ENCODE measurements around the gene PLEKHN1. TPM values are rescaled to one million over a fixed set of nuclear protein-coding genes. Genes with fewer than 3 reads are reported as not detected.

Gene PLEKHN1
- total and polyA plus RNA-seq, 2 experiments from 2014 or later = 0.60 to 2.4 TPM

DNA sequence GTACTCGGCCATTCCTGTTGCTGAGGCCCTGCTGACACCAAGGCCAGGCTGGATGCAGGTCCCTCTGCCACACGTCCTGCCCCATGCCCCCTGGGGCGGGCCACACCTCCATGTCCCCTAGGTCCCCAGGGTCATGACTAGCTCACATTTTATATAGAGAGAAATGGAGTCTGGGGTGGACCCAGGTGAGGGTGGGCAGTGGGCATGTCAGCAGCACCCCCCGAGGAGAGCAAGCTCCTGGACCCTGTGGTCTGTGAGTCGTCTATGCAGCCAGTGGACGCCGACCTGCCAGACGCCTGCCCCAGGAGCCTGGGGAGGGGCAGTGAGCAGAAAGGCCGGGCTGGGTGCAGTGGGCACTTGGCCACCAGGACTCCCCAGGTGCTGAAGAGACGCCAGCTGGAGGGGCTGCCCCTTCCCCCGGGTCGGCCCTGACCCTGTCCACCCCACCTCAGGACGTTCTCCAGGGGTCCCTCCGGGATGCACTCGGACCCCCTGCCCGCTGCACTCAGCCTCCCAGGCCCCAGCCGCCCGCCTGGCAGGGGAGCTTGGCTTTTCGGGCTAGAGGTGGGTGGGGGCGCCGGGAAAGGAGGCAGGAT is 26.7 kb upstream of the PLEKHN1 start:
- H2AFZ ChIP-seq = no peak overlapping the region
- H3K4me1 ChIP-seq (ENCODE audit: insufficient read depth) = peaks cover 55% of the 10 kb centered on the region
- peak overlapping the region; percentile 51 for H3K27ac ChIP-seq
- DNase-seq (ENCODE audit: low spot score) = no peak
- TF ChIP-seq EZH2 (IDR thresholded peaks at IDR 0.05; ENCODE audit: borderline replicate concordance) (no peak), EZH2phosphoT487 (IDR thresholded peaks at IDR 0.05; ENCODE audit: low read depth, severe bottlenecking, unreplicated experiment) (no peak)
- TF ChIP-seq, protein P1, sequence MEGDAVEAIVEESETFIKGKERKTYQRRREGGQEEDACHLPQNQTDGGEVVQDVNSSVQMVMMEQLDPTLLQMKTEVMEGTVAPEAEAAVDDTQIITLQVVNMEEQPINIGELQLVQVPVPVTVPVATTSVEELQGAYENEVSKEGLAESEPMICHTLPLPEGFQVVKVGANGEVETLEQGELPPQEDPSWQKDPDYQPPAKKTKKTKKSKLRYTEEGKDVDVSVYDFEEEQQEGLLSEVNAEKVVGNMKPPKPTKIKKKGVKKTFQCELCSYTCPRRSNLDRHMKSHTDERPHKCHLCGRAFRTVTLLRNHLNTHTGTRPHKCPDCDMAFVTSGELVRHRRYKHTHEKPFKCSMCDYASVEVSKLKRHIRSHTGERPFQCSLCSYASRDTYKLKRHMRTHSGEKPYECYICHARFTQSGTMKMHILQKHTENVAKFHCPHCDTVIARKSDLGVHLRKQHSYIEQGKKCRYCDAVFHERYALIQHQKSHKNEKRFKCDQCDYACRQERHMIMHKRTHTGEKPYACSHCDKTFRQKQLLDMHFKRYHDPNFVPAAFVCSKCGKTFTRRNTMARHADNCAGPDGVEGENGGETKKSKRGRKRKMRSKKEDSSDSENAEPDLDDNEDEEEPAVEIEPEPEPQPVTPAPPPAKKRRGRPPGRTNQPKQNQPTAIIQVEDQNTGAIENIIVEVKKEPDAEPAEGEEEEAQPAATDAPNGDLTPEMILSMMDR (IDR thresholded peaks at IDR 0.05; ENCODE audit: poor library complexity) = no peak
- no peaks in the 10 kb centered on the region for H3K36me3 ChIP-seq (replicated peaks; ENCODE audit: insufficient read depth, low read depth)
- H3K4me2 ChIP-seq = peak overlapping the region; percentile 96
- H3K79me2 ChIP-seq = no peaks in the 10 kb centered on the region
- H3K9me3 ChIP-seq (ENCODE audit: low read depth) = no peaks in the 10 kb centered on the region
- peaks cover 32% of the 10 kb centered on the region for H3K27me3 ChIP-seq
- 30% methylated on average over 18 of the region's 21 CpGs for WGBS (ENCODE audit: low lambda C conversion rate, missing lambda C conversion rate)
- no peaks in the 10 kb centered on the region for H4K20me1 ChIP-seq (ENCODE audit: insufficient read depth, poor library complexity, severe bottlenecking)
- no peak overlapping the region for H3K4me3 ChIP-seq
- H3K9me2 ChIP-seq (replicated peaks; ENCODE audit: insufficient read depth) = no peaks in the 10 kb centered on the region

DNA sequence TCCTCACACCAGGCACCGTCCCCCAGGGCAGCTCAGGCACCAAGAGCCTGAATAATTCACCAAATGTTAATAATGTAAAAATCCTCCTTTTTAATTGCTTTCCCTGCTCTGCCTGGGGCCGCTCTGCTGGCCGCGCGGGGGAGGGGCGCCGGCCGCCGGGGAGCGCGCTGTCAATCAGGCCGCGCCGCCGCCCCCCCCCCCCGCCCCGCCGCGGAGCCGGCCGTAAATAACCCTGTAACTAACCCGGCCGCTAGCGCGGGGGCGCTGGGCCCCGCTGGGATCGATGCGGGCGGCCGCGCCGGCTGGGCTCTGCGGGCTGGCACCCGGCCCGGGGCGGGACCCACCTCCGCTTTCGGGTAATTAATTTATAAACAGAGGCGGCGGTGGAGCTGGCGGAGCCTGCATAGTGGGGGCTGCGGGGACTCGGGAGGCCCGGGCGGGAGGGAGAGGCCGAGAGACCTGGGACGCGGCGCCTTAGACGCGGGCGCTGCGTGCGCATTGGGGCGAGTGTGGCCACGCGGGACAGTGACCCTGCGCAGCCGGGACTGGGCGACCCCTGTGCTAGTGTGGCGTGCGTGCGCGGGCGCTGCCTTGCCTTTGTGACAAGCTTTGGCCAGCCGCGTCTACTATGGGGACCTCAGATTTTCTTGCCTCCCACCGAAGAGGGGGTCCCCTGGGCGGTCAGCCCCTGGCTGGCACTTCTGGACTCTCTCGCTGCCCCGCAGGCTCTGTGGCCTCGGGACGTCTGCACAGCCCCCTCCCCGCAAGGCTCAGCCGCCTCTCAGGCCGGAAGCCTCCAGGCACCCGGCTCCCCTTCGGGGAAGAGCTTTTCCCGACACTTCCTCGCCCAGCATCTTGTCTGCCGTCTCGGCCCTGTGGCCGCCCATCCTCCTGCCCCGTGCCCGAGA is 25.9 kb upstream of the PLEKHN1 start:
- Histone ChIP-seq H3K4me3 (no peak overlapping the region), H3K27ac (peak overlapping the region; percentile 86), H4K20me1 (ENCODE audit: insufficient read depth, poor library complexity, severe bottlenecking) (no peaks in the 10 kb centered on the region), H2AFZ (no peak overlapping the region), H3K4me1 (ENCODE audit: insufficient read depth) (peaks cover 49% of the 10 kb centered on the region), H3K9me3 (ENCODE audit: low read depth) (no peaks in the 10 kb centered on the region), H3K9me2 (replicated peaks; ENCODE audit: insufficient read depth) (no peaks in the 10 kb centered on the region), H3K27me3 (peaks cover 28% of the 10 kb centered on the region), H3K4me2 (peak overlapping the region; percentile 96), H3K36me3 (replicated peaks; ENCODE audit: insufficient read depth, low read depth) (no peaks in the 10 kb centered on the region), H3K79me2 (no peaks in the 10 kb centered on the region)
- TF ChIP-seq, protein P1 (IDR thresholded peaks at IDR 0.05; ENCODE audit: poor library complexity) = no peak
- TF ChIP-seq EZH2phosphoT487 (IDR thresholded peaks at IDR 0.05; ENCODE audit: low read depth, severe bottlenecking, unreplicated experiment) (peak; percentile 40), EZH2 (IDR thresholded peaks at IDR 0.05; ENCODE audit: borderline replicate concordance) (no peak)
- peak; percentile 87 for DNase-seq (ENCODE audit: low spot score)
- WGBS (ENCODE audit: low lambda C conversion rate, missing lambda C conversion rate) = 2% methylated on average over 68 of the region's 86 CpGs

DNA sequence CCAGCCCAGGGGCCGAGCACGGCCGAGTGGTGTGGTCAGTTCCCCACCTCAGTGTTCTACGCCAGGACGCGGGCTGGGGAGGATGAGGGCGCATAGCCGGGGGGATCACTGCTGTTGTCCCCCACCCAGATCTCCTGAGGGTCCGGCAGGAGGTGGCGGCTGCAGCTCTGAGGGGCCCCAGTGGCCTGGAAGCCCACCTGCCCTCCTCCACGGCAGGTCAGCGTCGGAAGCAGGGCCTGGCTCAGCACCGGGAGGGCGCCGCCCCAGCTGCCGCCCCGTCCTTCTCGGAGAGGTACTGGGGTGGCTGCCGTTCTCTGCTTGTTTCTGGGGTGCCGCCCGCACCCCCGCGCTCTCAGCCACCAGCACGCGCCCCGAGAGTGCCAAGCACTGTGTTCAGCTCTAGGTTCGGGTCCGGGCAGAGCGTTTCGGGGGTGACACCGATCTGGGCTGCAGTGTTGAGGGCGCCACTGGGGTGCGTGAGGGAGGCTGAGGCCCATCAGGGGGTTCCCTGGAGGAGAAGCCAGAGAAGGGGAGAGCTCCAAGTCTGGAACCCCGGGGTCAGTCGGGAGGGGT is 25.2 kb upstream of the PLEKHN1 start:
- Histone ChIP-seq H3K9me3 (ENCODE audit: low read depth) (no peaks in the 10 kb centered on the region), H3K27me3 (peaks cover 22% of the 10 kb centered on the region), H3K27ac (peak overlapping the region; percentile 86), H2AFZ (no peak overlapping the region), H3K4me1 (ENCODE audit: insufficient read depth) (peaks cover 42% of the 10 kb centered on the region), H4K20me1 (ENCODE audit: insufficient read depth, poor library complexity, severe bottlenecking) (no peaks in the 10 kb centered on the region), H3K36me3 (replicated peaks; ENCODE audit: insufficient read depth, low read depth) (no peaks in the 10 kb centered on the region), H3K9me2 (replicated peaks; ENCODE audit: insufficient read depth) (no peaks in the 10 kb centered on the region), H3K79me2 (no peaks in the 10 kb centered on the region), H3K4me2 (peak overlapping the region; percentile 96), H3K4me3 (no peak overlapping the region)
- DNase-seq (ENCODE audit: low spot score) = no peak
- TF ChIP-seq EZH2 (IDR thresholded peaks at IDR 0.05; ENCODE audit: borderline replicate concordance) (peak; percentile 70), EZH2phosphoT487 (IDR thresholded peaks at IDR 0.05; ENCODE audit: low read depth, severe bottlenecking, unreplicated experiment) (no peak)
- TF ChIP-seq, protein P1 (IDR thresholded peaks at IDR 0.05; ENCODE audit: poor library complexity) = no peak
- 9% methylated on average over 34 of the region's 36 CpGs for WGBS (ENCODE audit: low lambda C conversion rate, missing lambda C conversion rate)

All from hepatocyte (in vitro differentiated cells).